CD4-positive, alpha-beta T cell treated with Interleukin-2 at 100 ng/mL for 4 hours (primary cell): ENCODE data around the gene CXCL16.

Experiments
- DNase-seq: peaks from one replicate; pipeline ENCODE4 v3.0.0-alpha.2; 2020; ENCODE audit warnings: low spot score

Gene CXCL16

GRCh38 chr17:4739122-4740024 is at the start of gene CXCL16, which contains the start of gene ZMYND15:
CXCL16 (minus strand) TSS chr17:4739928; CDS start chr17:4739339, 589 bp downstream.
ZMYND15 (plus strand) TSS chr17:4739833; CDS start chr17:4740549, 716 bp downstream.
- DNase-seq: peak; percentile 51

- DNase-seq: no peak
Observed at GRCh38 chr17:4788807-4789700, 49.3 kb upstream of the CXCL16 start, which contains the start of gene GLTPD2. GLTPD2 (plus strand) TSS chr17:4788964; CDS start chr17:4789012, 48 bp downstream.

- DNase-seq: no peak
Observed at GRCh38 chr17:4788159-4788806, 48.6 kb upstream of the CXCL16 start.

GRCh38 chr17:4786516-4786915 is 46.8 kb upstream of the CXCL16 start:
- DNase-seq: no peak

- DNase-seq: no peak
Observed at GRCh38 chr17:4786106-4786511, 46.4 kb upstream of the CXCL16 start, which contains the start of gene VMO1. VMO1 (minus strand) TSS chr17:4786364; CDS start chr17:4786352, 12 bp downstream.

- no peak for DNase-seq
Observed at GRCh38 chr17:4785311-4786105, 45.8 kb upstream of the CXCL16 start.

GRCh38 chr17:4782652-4783051 is 42.9 kb upstream of the CXCL16 start:
- DNase-seq: no peak

GRCh38 chr17:4780325-4780955 is 40.7 kb upstream of the CXCL16 start:
- DNase-seq: no peak

GRCh38 chr17:4777969-4778760 is 38.4 kb upstream of the CXCL16 start:
- no peak for DNase-seq

GRCh38 chr17:4772235-4772613 is 32.5 kb upstream of the CXCL16 start:
- DNase-seq: no peak

- no peak for DNase-seq
Observed at GRCh38 chr17:4771519-4772234, 31.9 kb upstream of the CXCL16 start, which contains the start of gene TM4SF5. TM4SF5 (plus strand) TSS chr17:4771886; CDS start chr17:4771923, 37 bp downstream.

GRCh38 chr17:4769628-4770027 is 29.9 kb upstream of the CXCL16 start:
- no peak for DNase-seq

- no peak for DNase-seq
Observed at GRCh38 chr17:4768298-4768697, 28.6 kb upstream of the CXCL16 start.

- no peak for DNase-seq
Observed at GRCh38 chr17:4766723-4767122, 27.0 kb upstream of the CXCL16 start.

GRCh38 chr17:4766201-4766600 is 26.5 kb upstream of the CXCL16 start:
- DNase-seq: no peak

- no peak for DNase-seq
Observed at GRCh38 chr17:4764595-4764994, 24.9 kb upstream of the CXCL16 start.

GRCh38 chr17:4759776-4760236 is 20.1 kb upstream of the CXCL16 start:
- no peak for DNase-seq

GRCh38 chr17:4753392-4753791 is 13.7 kb upstream of the CXCL16 start:
- no peak for DNase-seq

- DNase-seq: no peak
Observed at GRCh38 chr17:4751932-4752331, 12.2 kb upstream of the CXCL16 start.
